Stimulated activated CD4-positive, alpha-beta T cell treated with anti-CD3 and anti-CD28 coated beads, Interleukin-15, amount 100 ng/mL, for 1 hour (primary cell): ENCODE results near the gene XPO1.
"Not testable (repeated sequence)": the region's sequence is repeated elsewhere in the genome, so short reads cannot be mapped to it uniquely, and the experiment has no call there.

Source experiments
- DNase-seq, 2 donors: peaks; one replicate each; pipeline ENCODE4 v3.0.0-alpha.2; 2020; ENCODE audit warnings: low read depth in 1 of 2, low spot score in 1 of 2

Gene XPO1

GRCh38 chr2:61469424-61470121 is 68.6 kb downstream of the XPO1 start:
- DNase-seq, result no peak

- not testable (repeated sequence) for DNase-seq
Measured at GRCh38 chr2:61468231-61468630, 69.9 kb downstream of the XPO1 start.

- no peak for DNase-seq
Measured at GRCh38 chr2:61465045-61465444, 73.1 kb downstream of the XPO1 start.

GRCh38 chr2:61463769-61464475 is 74.2 kb downstream of the XPO1 start:
- no peak for DNase-seq

- no peak for DNase-seq
Measured at GRCh38 chr2:61461404-61461803, 76.8 kb downstream of the XPO1 start.

- DNase-seq, result no peak
Measured at GRCh38 chr2:61460163-61460562, 78.0 kb downstream of the XPO1 start.

- DNase-seq, result no peak
Measured at GRCh38 chr2:61456746-61457420, 81.3 kb downstream of the XPO1 start.

- DNase-seq, result no peak
Measured at GRCh38 chr2:61456070-61456745, 81.9 kb downstream of the XPO1 start.

GRCh38 chr2:61454972-61455371 is 83.2 kb downstream of the XPO1 start:
- DNase-seq, result not testable (repeated sequence)

GRCh38 chr2:61454383-61454782 is 83.8 kb downstream of the XPO1 start:
- no peak for DNase-seq

GRCh38 chr2:61452392-61452791 is 85.8 kb downstream of the XPO1 start:
- DNase-seq, result no peak

GRCh38 chr2:61451178-61451577 is 87.0 kb downstream of the XPO1 start:
- DNase-seq, result no peak

GRCh38 chr2:61450144-61450543 is 88.0 kb downstream of the XPO1 start:
- DNase-seq, result no peak

- DNase-seq, result no peak
Measured at GRCh38 chr2:61448229-61448628, 89.9 kb downstream of the XPO1 start.

- DNase-seq, result not testable (repeated sequence)
Measured at GRCh38 chr2:61446971-61447370, 91.2 kb downstream of the XPO1 start.

- no peak for DNase-seq
Measured at GRCh38 chr2:61443342-61444041, 94.7 kb downstream of the XPO1 start.

GRCh38 chr2:61439241-61440002 is 98.7 kb downstream of the XPO1 start:
- DNase-seq, result no peak

GRCh38 chr2:61438670-61439069 is 99.5 kb downstream of the XPO1 start:
- no peak for DNase-seq

- DNase-seq, result no peak
Measured at GRCh38 chr2:61437170-61437569, 101.0 kb downstream of the XPO1 start.

- no peak for DNase-seq
Measured at GRCh38 chr2:61436092-61436491, 102.1 kb downstream of the XPO1 start.
